HL-60 (cell line): Measurements from ENCODE around the gene POSTN.

Source experiments
- DNase-seq, 2 experiments: peaks; one replicate each; pipeline ENCODE4 v3.0.0-alpha.2; 2010 to 2020; ENCODE audit warnings: low read depth in 1 of 2, low spot score in 1 of 2
- H3K27ac ChIP-seq: fragments of 250-450 bp; sonication (Bioruptor Pico); replicated peaks from 2 replicates; pipeline ENCODE4 v1.5.1; 2020; ENCODE audit warnings: mild to moderate bottlenecking, moderate library complexity
- H3K27me3 ChIP-seq: fragments of 250-450 bp; sonication (Bioruptor Pico); 2 replicates; pipeline ENCODE4 v1.5.1; 2021; ENCODE audit warnings: mild to moderate bottlenecking, moderate library complexity; ENCODE audit not compliant: insufficient read depth, poor library complexity, severe bottlenecking
- H3K4me3 ChIP-seq: replicated peaks from 2 replicates; pipeline ENCODE4 v1.5.1; 2011; ENCODE audit warnings: mild to moderate bottlenecking, control low read depth, low read length; ENCODE audit not compliant: insufficient read depth
- GABPA ChIP-seq: IDR thresholded peaks from 2 replicates; pipeline ENCODE4 v1.6.1; 2012; ENCODE audit warnings: low read depth
- POLR2AphosphoS5 ChIP-seq: IDR thresholded peaks from 2 replicates; pipeline ENCODE4 v1.6.1; 2012; ENCODE audit warnings: low read depth
- SPI1 ChIP-seq: IDR thresholded peaks from 2 replicates; pipeline ENCODE4 v1.6.1; 2012; ENCODE audit warnings: low read depth, mild to moderate bottlenecking, borderline replicate concordance
- TF ChIP-seq, protein P1 (sequence below): IDR thresholded peaks from one replicate; pipeline ENCODE4 v1.5.1; 2011; ENCODE audit warnings: low read length, control low read depth, inconsistent platforms; ENCODE audit not compliant: insufficient read depth
- TF ChIP-seq, protein P2 (sequence below): IDR thresholded peaks from 2 replicates; pipeline ENCODE4 v1.6.1; 2012; ENCODE audit warnings: low read depth; ENCODE audit not compliant: insufficient replicate concordance

Gene POSTN

DNA sequence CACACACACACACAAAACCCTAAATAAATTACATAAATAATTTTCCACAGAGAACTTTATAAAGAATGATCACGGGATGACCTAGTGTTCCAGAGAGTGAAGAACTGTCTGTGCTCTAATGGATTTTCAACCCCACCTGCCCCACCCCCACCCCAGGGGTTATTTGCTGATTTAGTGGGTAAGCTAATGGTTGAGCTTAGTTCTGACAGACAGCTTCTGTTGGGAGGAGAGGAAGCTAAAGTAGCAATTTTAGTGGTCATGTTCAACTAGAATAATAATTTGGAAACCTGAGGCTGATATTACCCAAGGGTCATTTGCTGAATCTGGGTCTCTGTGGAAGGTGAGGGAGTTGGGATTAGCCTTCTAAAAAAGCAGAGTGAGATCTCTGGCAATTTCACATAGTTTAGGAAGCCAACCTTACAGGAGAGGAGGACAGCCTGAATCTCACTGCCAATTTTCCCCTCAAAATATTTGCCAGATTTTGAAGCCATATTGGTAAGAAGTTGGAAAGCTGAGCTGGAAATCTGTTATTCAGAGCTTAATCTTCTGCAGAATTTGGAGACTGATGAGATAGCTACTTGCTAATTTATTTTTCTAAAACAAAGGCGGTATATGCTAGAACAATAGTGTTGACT is 68.7 kb downstream of the POSTN start:
- TF ChIP-seq, protein P1, sequence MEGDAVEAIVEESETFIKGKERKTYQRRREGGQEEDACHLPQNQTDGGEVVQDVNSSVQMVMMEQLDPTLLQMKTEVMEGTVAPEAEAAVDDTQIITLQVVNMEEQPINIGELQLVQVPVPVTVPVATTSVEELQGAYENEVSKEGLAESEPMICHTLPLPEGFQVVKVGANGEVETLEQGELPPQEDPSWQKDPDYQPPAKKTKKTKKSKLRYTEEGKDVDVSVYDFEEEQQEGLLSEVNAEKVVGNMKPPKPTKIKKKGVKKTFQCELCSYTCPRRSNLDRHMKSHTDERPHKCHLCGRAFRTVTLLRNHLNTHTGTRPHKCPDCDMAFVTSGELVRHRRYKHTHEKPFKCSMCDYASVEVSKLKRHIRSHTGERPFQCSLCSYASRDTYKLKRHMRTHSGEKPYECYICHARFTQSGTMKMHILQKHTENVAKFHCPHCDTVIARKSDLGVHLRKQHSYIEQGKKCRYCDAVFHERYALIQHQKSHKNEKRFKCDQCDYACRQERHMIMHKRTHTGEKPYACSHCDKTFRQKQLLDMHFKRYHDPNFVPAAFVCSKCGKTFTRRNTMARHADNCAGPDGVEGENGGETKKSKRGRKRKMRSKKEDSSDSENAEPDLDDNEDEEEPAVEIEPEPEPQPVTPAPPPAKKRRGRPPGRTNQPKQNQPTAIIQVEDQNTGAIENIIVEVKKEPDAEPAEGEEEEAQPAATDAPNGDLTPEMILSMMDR = no peak
- TF ChIP-seq SPI1 = no peak
- TF ChIP-seq GABPA = no peak
- TF ChIP-seq POLR2AphosphoS5 = no peak
- TF ChIP-seq, protein P2, sequence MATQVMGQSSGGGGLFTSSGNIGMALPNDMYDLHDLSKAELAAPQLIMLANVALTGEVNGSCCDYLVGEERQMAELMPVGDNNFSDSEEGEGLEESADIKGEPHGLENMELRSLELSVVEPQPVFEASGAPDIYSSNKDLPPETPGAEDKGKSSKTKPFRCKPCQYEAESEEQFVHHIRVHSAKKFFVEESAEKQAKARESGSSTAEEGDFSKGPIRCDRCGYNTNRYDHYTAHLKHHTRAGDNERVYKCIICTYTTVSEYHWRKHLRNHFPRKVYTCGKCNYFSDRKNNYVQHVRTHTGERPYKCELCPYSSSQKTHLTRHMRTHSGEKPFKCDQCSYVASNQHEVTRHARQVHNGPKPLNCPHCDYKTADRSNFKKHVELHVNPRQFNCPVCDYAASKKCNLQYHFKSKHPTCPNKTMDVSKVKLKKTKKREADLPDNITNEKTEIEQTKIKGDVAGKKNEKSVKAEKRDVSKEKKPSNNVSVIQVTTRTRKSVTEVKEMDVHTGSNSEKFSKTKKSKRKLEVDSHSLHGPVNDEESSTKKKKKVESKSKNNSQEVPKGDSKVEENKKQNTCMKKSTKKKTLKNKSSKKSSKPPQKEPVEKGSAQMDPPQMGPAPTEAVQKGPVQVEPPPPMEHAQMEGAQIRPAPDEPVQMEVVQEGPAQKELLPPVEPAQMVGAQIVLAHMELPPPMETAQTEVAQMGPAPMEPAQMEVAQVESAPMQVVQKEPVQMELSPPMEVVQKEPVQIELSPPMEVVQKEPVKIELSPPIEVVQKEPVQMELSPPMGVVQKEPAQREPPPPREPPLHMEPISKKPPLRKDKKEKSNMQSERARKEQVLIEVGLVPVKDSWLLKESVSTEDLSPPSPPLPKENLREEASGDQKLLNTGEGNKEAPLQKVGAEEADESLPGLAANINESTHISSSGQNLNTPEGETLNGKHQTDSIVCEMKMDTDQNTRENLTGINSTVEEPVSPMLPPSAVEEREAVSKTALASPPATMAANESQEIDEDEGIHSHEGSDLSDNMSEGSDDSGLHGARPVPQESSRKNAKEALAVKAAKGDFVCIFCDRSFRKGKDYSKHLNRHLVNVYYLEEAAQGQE = no peak
- H3K27ac ChIP-seq = no peak overlapping the region
- H3K27me3 ChIP-seq = no peaks in the 10 kb centered on the region
- DNase-seq = no peak
- no peak overlapping the region for H3K4me3 ChIP-seq

DNA sequence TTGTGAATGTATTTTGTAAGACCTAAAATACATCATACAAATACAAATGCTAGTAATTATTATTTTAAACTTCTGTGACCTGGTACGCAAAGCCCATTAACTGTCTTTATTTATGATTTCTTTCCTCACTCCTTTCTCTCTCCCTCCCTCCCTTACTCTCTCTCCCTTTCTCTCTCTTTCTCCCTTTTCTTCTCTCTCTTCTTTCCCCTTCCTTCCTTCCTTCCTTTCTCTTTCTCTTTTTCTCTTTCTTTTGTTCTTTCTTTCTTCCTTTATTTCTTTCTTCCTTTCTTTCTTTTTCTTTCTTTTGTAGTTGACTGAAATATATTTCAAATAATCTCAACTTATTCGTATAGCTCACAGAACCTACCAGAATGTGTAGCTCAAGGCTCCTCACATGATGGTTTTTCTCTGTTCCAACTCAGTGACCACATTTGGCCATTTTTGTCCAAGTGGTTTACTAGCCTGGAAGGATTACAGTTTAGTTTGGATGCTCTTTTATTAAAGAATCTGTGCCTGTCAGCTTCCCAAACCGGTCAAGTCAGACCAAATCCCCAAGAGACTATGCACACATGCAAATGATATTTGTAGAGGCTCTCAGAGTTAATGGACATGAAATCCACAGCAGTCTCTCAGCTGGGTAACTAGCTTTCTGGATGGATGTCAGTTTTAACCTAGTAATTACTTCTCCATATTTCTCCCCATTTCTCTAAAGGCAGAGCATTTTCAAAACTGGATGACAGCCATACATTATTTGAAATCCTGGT is 71.7 kb downstream of the POSTN start:
- H3K4me3 ChIP-seq = no peak overlapping the region
- no peak for DNase-seq
- no peaks in the 10 kb centered on the region for H3K27me3 ChIP-seq
- H3K27ac ChIP-seq = no peak overlapping the region
- TF ChIP-seq, protein P1 = no peak
- TF ChIP-seq, protein P2 = no peak
- TF ChIP-seq GABPA = no peak
- TF ChIP-seq POLR2AphosphoS5 = no peak
- no peak for TF ChIP-seq SPI1

DNA sequence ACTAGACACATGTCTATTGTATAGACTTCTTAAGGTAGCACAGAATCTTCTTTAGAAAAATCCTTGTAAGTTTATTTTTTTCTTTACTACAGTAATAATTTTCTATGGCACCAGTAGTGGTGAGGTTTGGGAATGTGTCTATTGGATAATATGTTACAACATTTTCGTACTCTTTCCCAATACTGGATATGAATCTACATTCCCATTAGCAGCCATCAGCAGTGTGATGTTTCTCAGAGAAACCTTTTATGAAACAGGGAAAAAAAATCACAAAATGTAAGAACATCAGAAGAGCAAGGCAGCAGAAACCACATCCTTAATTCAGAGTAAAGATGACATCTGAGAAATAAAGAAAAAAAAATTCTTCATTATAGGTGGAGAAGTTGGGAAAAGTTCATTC is 83.3 kb downstream of the POSTN start:
- no peak overlapping the region for H3K27ac ChIP-seq
- DNase-seq = no peak
- TF ChIP-seq, protein P2 = no peak
- no peak for TF ChIP-seq SPI1
- TF ChIP-seq, protein P1 = no peak
- TF ChIP-seq POLR2AphosphoS5 = no peak
- TF ChIP-seq GABPA = no peak
- no peak overlapping the region for H3K4me3 ChIP-seq
- no peaks in the 10 kb centered on the region for H3K27me3 ChIP-seq
